Tibial nerve (tissue), 4 donors: ENCODE data around the gene HS3ST1.

Source experiments
- EP300 ChIP-seq, 2 donors: sonication (generic); formaldehyde crosslinking; IDR thresholded peaks; one replicate each; pipeline ENCODE4 v1.6.1; 2017; ENCODE audit warnings: antibody characterized with exemption in 2 of 2, mild to moderate bottlenecking in 1 of 2
- POLR2A ChIP-seq, 2 donors: fragments of 450-650 bp; IDR thresholded peaks; one replicate each; pipeline ENCODE4 v1.6.1; 2017; ENCODE audit warnings: antibody characterized with exemption in 2 of 2, mild to moderate bottlenecking in 2 of 2, moderate library complexity in 2 of 2
- TF ChIP-seq, protein P1 (sequence below), 5 experiments: fragments of 200-600 bp in 3 of 5; fragments of 450-650 bp in 2 of 5; sonication (generic) in 3 of 5; IDR thresholded peaks; one replicate each; pipeline ENCODE4 v1.5.1; 2016 to 2019; ENCODE audit warnings: antibody characterized with exemption in 5 of 5, mild to moderate bottlenecking in 3 of 5, moderate library complexity in 2 of 5

DNA sequence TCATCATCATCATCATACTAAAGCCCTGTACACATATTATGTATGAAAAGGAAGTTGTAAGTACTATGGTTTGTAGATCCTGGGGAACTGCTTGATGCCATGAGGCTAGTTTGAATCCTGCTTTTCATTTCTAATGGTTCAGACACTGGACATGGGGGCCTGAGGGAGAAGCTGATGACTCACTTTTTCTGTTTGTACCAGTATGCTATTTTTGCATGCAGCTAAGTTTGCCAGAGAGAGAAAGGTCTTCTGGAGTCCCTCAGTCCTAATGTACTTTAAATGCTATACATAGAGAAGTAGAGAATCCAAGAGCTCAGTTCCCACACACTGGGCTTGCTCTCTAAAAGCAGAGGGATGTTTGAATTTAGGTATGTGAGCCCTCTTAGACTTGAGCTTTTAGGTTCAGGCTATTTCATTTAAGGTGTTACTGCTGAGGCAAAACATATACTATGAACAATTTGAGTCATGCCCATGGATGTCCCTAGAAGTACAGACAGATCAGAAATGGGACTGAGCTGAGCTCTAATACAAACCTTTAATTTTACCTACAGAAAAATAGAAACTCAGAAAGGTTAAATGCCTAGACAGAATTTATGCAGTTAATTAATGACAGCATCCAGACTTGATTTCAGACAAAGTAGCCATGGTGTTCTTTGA lies 17.6 kb upstream of the HS3ST1 start:
- TF ChIP-seq, protein P1, sequence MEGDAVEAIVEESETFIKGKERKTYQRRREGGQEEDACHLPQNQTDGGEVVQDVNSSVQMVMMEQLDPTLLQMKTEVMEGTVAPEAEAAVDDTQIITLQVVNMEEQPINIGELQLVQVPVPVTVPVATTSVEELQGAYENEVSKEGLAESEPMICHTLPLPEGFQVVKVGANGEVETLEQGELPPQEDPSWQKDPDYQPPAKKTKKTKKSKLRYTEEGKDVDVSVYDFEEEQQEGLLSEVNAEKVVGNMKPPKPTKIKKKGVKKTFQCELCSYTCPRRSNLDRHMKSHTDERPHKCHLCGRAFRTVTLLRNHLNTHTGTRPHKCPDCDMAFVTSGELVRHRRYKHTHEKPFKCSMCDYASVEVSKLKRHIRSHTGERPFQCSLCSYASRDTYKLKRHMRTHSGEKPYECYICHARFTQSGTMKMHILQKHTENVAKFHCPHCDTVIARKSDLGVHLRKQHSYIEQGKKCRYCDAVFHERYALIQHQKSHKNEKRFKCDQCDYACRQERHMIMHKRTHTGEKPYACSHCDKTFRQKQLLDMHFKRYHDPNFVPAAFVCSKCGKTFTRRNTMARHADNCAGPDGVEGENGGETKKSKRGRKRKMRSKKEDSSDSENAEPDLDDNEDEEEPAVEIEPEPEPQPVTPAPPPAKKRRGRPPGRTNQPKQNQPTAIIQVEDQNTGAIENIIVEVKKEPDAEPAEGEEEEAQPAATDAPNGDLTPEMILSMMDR (IDR thresholded peaks at IDR 0.05): no peak
- TF ChIP-seq POLR2A (IDR thresholded peaks at IDR 0.05) (no peak), EP300 (IDR thresholded peaks at IDR 0.05) (no peak)
